GM12875 (cell line): ENCODE measurements around the gene PTPRM.

Experiments
- H3K4me3 ChIP-seq: one replicate; pipeline ENCODE4 v1.5.1; 2011; ENCODE audit warnings: low read depth, low read length, control low read depth
- CTCF ChIP-seq: IDR thresholded peaks from 2 replicates; pipeline ENCODE4 v1.5.1; 2011; ENCODE audit warnings: low read depth, mild to moderate bottlenecking, control low read depth, inconsistent platforms, low read length, moderate library complexity, borderline replicate concordance; ENCODE audit not compliant: insufficient read depth

Gene PTPRM

GRCh38 chr18:7566244-7566566 lies 911 bp upstream of the PTPRM start:
- no peak overlapping the region for H3K4me3 ChIP-seq

GRCh38 chr18:7567474-7568425 lies 634 bp downstream of the PTPRM start:
- TF ChIP-seq CTCF: no peak
- H3K4me3 ChIP-seq: no peak overlapping the region

More at GRCh38 chr18:7566244-7566566, 911 bp upstream of the PTPRM start:
- no peak for TF ChIP-seq CTCF

- TF ChIP-seq CTCF: no peak
- H3K4me3 ChIP-seq: no peak overlapping the region
These were observed 1.3 kb downstream of the PTPRM start for GRCh38 chr18:7568426-7568825.

- TF ChIP-seq CTCF: no peak
- H3K4me3 ChIP-seq: no peak overlapping the region
These were observed 4.5 kb downstream of the PTPRM start for GRCh38 chr18:7571626-7572025.

DNA sequence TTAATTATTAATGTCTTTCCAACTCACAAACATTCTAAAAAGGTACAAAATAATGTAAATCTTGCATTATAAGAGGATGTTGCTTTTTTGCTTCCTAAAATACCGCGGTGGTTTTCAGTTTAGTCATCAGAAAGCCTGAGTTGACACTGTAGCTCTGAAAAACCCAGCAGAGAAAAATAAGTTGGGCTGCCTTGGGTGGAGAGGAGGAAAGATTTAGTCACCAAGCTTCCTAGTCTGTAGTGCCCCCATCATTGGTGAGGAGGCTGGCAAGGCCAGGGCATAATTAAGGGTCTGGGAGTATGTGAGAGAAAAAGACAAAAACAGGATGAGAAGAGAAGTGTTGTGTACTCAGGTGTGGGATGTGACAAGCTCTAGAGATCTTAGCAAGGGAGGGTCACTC lies 5.7 kb downstream of the PTPRM start:
- no peak overlapping the region for H3K4me3 ChIP-seq

GRCh38 chr18:7575465-7576028 lies 8.4 kb downstream of the PTPRM start:
- TF ChIP-seq CTCF: no peak
- H3K4me3 ChIP-seq: no peak overlapping the region

More for the DNA sequence above, 5.7 kb downstream of the PTPRM start:
- TF ChIP-seq CTCF: no peak

GRCh38 chr18:7576077-7576476 lies 9.0 kb downstream of the PTPRM start:
- TF ChIP-seq CTCF: no peak
- H3K4me3 ChIP-seq: no peak overlapping the region
